ENCODE data around the gene RPTOR.

GRCh38 chr17:80751946-80752581, 207.4 kb downstream of the RPTOR start:
- TF ChIP-seq EZH2 (IDR thresholded peaks at IDR 0.05; ENCODE audit: borderline replicate concordance, low read depth, low read length, severe bottlenecking) (no peak), CTCF (IDR thresholded peaks at IDR 0.05; ENCODE audit: borderline replicate concordance, extremely low read depth, low read length, poor library complexity, severe bottlenecking) (peak; percentile 27)
